PC-9 (cell line): ENCODE measurements around the gene SLC1A3. TPM values are rescaled to one million over a fixed set of nuclear protein-coding genes. Genes with fewer than 3 reads are reported as not detected.
"Not testable (repeated sequence)": the region's sequence is repeated elsewhere in the genome, so short reads cannot be mapped to it uniquely, and the experiment has no call there.

ENCODE experiments used
- BruUV-seq: library from RNA; stranded (reverse); fragments of 400-500 nt; replicated peaks from 2 replicates; lab custom pipeline; 2021; lab: Mats Ljungman, UMichigan
- CTCF ChIA-PET: fragments of 300-600 bp; sonication (Branson Sonifier 250); formaldehyde crosslinking; loops from one replicate; lab custom pipeline; 2022; ENCODE audit warnings: antibody characterized with exemption; lab: Charles Lee
- POLR2A ChIA-PET: fragments of 300-600 bp; sonication (Branson Sonifier 250); formaldehyde crosslinking; loops from one replicate; lab custom pipeline; 2022; ENCODE audit warnings: antibody characterized with exemption; ENCODE audit not compliant: unreplicated experiment; lab: Charles Lee
- DNase-seq, 2 experiments: peaks; one replicate each; pipeline versions ENCODE4 v3.0.0 to v3.0.0-alpha.2; 2015 to 2022; ENCODE audit warnings: mixed read lengths in 1 of 2
- H2AFZ ChIP-seq: fragments of 200-600 bp; sonication (generic); 2 replicates; pipeline ENCODE4 v1.8.1; 2017; ENCODE audit warnings: antibody characterized with exemption
- H3F3A ChIP-seq: fragments of 200-600 bp; sonication (generic); 2 replicates; pipeline ENCODE4 v1.8.1; 2017; ENCODE audit warnings: antibody characterized with exemption, mild to moderate bottlenecking, low read depth; ENCODE audit not compliant: insufficient read depth
- H3K27ac ChIP-seq: fragments of 200-600 bp; sonication (generic); 2 replicates; pipeline ENCODE4 v1.6.1; 2016; ENCODE audit warnings: mixed run types
- H3K27me3 ChIP-seq: fragments of 200-600 bp; sonication (generic); 2 replicates; pipeline ENCODE4 v1.6.1; 2016; ENCODE audit warnings: low read depth, mixed run types; ENCODE audit not compliant: insufficient read depth
- H3K36me3 ChIP-seq: fragments of 200-600 bp; sonication (generic); 2 replicates; pipeline ENCODE4 v1.6.1; 2016; ENCODE audit warnings: low read depth, mixed run types
- H3K4me1 ChIP-seq: fragments of 200-600 bp; sonication (generic); replicated peaks from 2 replicates; pipeline ENCODE4 v1.6.1; 2016; ENCODE audit warnings: mixed run types; ENCODE audit not compliant: insufficient read depth
- H3K4me2 ChIP-seq: fragments of 200-600 bp; sonication (generic); 2 replicates; pipeline ENCODE4 v1.6.1; 2017; ENCODE audit warnings: mixed run types
- H3K4me3 ChIP-seq: fragments of 200-600 bp; sonication (generic); 2 replicates; pipeline ENCODE4 v1.6.1; 2016; ENCODE audit warnings: mixed run types
- H3K79me2 ChIP-seq: fragments of 200-600 bp; sonication (generic); 2 replicates; pipeline ENCODE4 v1.6.1; 2017; ENCODE audit warnings: low read depth, mixed run types
- H3K9me2 ChIP-seq: fragments of 200-600 bp; sonication (generic); 2 replicates; pipeline ENCODE4 v1.8.1; 2017; ENCODE audit warnings: mild to moderate bottlenecking; ENCODE audit not compliant: insufficient read depth
- H3K9me3 ChIP-seq: fragments of 200-600 bp; sonication (generic); 2 replicates; pipeline ENCODE4 v1.8.1; 2016; ENCODE audit warnings: low read depth; ENCODE audit not compliant: insufficient read depth
- H4K20me1 ChIP-seq: fragments of 200-600 bp; sonication (generic); 2 replicates; pipeline ENCODE4 v1.8.1; 2017; ENCODE audit not compliant: insufficient read depth
- CTCF ChIP-seq: fragments of 200-600 bp; sonication (generic); conservative IDR thresholded peaks from 2 replicates; pipeline ENCODE4 v1.6.1; 2017; ENCODE audit warnings: mixed run types, antibody characterized with exemption, mild to moderate bottlenecking, moderate library complexity
- EZH2 ChIP-seq: fragments of 200-600 bp; sonication (generic); IDR thresholded peaks from 2 replicates; pipeline ENCODE4 v1.8.0; 2017; ENCODE audit warnings: antibody characterized with exemption, low read depth
- intact Hi-C: fragments of 100-400 bp; cut with micrococcal nuclease; formaldehyde crosslinking; loops from one replicate; pipeline ENCODE4 v1.10.0; 2022; ENCODE audit not compliant: unreplicated experiment
- total RNA-seq: library from RNA; stranded (reverse); gene quantifications from 2 replicates; pipeline ENCODE4 v1.2.3, GENCODE V29; 2021

Gene SLC1A3
- total RNA-seq, 1 experiment from 2014 or later, result 0.24 TPM

- H3K9me2 ChIP-seq, result no peaks in the 10 kb centered on the region
- H3K4me2 ChIP-seq, result 0 out of 2 replicates have a peak overlapping the region, but pooled peaks have one; percentile 4
- peak overlapping the region; percentile 41; the same call in 1 of the 2 replicates for H2AFZ ChIP-seq
- ChIA-PET POLR2A (no interaction called here), CTCF (no interaction called here)
- no peaks in the 10 kb centered on the region for H3K36me3 ChIP-seq
- peak in 1 of 2 experiments; percentile 74 for DNase-seq
- H3K27ac ChIP-seq, result no peak overlapping the region
- H3K4me1 ChIP-seq, result peaks cover 13% of the 10 kb centered on the region
- 0 out of 2 replicates have a peak, but pooled peaks cover 4% of the 10 kb centered on the region for H3F3A ChIP-seq
- H3K79me2 ChIP-seq, result no peaks in the 10 kb centered on the region
- no peak for TF ChIP-seq EZH2
- no peak for TF ChIP-seq CTCF
- no peak overlapping the region for H3K4me3 ChIP-seq
- no peaks in the 10 kb centered on the region for H3K27me3 ChIP-seq
- 0 out of 2 replicates have a peak, but pooled peaks cover 3% of the 10 kb centered on the region for H3K9me3 ChIP-seq
- intact Hi-C loops, result no loop called here
- no peaks in the 10 kb centered on the region for H4K20me1 ChIP-seq
- no TSS peak for BruUV-seq
These were observed 33.0 kb upstream of the SLC1A3 start for GRCh38 chr5:36573438-36573837.

GRCh38 chr5:36575361-36575781 is 31.0 kb upstream of the SLC1A3 start:
- CTCF ChIA-PET, result no interaction called here
- peak in 1 of 2 experiments; percentile 59 for DNase-seq
- Histone ChIP-seq H3K79me2 (no peaks in the 10 kb centered on the region), H2AFZ (no peak overlapping the region), H3K4me1 (peaks cover 13% of the 10 kb centered on the region), H3K27me3 (no peaks in the 10 kb centered on the region), H3K4me3 (no peak overlapping the region), H3K9me3 (0 out of 2 replicates have a peak, but pooled peaks cover 3% of the 10 kb centered on the region), H4K20me1 (no peaks in the 10 kb centered on the region), H3K36me3 (no peaks in the 10 kb centered on the region), H3F3A (0 out of 2 replicates have a peak, but pooled peaks cover 4% of the 10 kb centered on the region), H3K9me2 (no peaks in the 10 kb centered on the region), H3K27ac (no peak overlapping the region), H3K4me2 (no peak overlapping the region)
- no TSS peak for BruUV-seq
- POLR2A ChIA-PET, result no interaction called here
- TF ChIP-seq EZH2, result no peak
- TF ChIP-seq CTCF, result no peak
- intact Hi-C loops, result no loop called here

- Histone ChIP-seq H3K4me2 (no peak overlapping the region), H3K9me2 (no peaks in the 10 kb centered on the region), H3K4me3 (no peak overlapping the region), H3F3A (0 out of 2 replicates have a peak, but pooled peaks cover 4% of the 10 kb centered on the region), H3K27me3 (no peaks in the 10 kb centered on the region), H3K27ac (no peak overlapping the region), H4K20me1 (no peaks in the 10 kb centered on the region), H2AFZ (no peak overlapping the region), H3K9me3 (0 out of 2 replicates have a peak, but pooled peaks cover 3% of the 10 kb centered on the region), H3K79me2 (no peaks in the 10 kb centered on the region), H3K4me1 (peaks cover 13% of the 10 kb centered on the region), H3K36me3 (no peaks in the 10 kb centered on the region)
- no peak for DNase-seq
- CTCF ChIA-PET, result no interaction called here
- POLR2A ChIA-PET, result interaction anchor here (0.6 kb wide), 1 partner anchor 126 kb away, joined by 6 read pairs; no protein-coding TSS in a partner anchor
- TF ChIP-seq EZH2 (no peak), CTCF (no peak)
- BruUV-seq, result no TSS peak
- intact Hi-C loops, result no loop called here
These were observed 29.7 kb upstream of the SLC1A3 start for GRCh38 chr5:36576721-36577120.

- H3K4me3 ChIP-seq, H3K4me2 ChIP-seq, H3K9me2 ChIP-seq, H2AFZ ChIP-seq, H3K36me3 ChIP-seq, H3K9me3 ChIP-seq, BruUV-seq, H3K27ac ChIP-seq, POLR2A ChIA-PET, H3K27me3 ChIP-seq, H4K20me1 ChIP-seq, H3K79me2 ChIP-seq, H3K4me1 ChIP-seq, CTCF ChIA-PET, H3F3A ChIP-seq, DNase-seq: not testable (repeated sequence)
- intact Hi-C loops, result loop anchor here (10.0 kb wide), 1 partner anchor 175 kb away; no protein-coding TSS in a partner anchor
These were observed 26.5 kb upstream of the SLC1A3 start for GRCh38 chr5:36579858-36580257.
